CD4-positive, alpha-beta T cell treated with Interleukin-15 for 4 hours (primary cell): ENCODE measurements around the gene KRTAP20-3.

ENCODE experiments used
- DNase-seq: peaks from one replicate; pipeline ENCODE4 v3.0.0-alpha.2; 2020; ENCODE audit warnings: low spot score

KRTAP20-3 gene

GRCh38 chr21:30642564-30642963 is at the start of gene KRTAP20-3:
Gene KRTAP20-3, plus strand, starts transcription at chr21:30642864.
- DNase-seq: no peak

DNA sequence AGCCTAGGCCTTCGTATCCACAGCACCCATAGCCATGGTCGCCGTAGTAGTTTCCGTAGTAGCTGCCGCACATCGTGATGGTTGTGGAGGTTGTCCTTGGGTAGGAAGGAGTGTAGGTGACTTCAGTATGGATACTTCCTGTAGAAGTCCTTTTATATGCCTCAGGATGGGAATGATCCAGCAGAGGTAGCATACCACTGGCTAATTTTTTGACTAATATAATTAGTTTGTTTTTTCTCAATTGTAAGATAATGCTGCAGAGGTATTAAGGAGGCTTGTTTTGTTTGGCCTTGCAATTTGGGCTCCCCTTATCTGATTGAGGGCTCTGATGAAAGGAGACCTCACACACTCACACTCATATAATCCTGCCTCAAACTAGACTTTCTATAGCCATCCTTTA is 43.9 kb upstream of the KRTAP20-3 start, which contains the start of gene KRTAP6-2:
Gene KRTAP6-2, minus strand, starts transcription at position 101 of the 400 bp plus-strand sequence. Its CDS starts 28 bp downstream, at position 73.
- no peak for DNase-seq

DNA sequence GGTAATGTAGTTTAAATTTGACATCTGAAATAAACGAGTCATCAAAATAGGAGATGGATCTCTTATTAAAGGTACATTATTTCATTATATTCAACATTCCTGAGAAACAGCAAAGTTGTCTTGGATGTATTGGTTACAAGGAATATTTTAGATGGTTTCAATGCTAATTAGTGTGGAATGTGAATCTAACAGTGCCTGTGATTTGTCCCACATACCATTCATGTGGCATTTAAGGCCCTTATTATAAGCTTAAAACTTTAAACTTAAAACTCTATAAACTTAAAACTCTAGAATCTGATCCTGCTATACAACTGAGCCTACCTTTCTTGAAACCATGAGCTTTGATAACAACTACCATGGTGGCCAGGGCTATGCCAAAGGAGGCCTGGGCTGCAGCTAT is 41.9 kb upstream of the KRTAP20-3 start, which contains the start of gene KRTAP22-1:
Gene KRTAP22-1, plus strand, starts transcription at position 301 of the 400 bp plus-strand sequence.
- DNase-seq: no peak

DNA sequence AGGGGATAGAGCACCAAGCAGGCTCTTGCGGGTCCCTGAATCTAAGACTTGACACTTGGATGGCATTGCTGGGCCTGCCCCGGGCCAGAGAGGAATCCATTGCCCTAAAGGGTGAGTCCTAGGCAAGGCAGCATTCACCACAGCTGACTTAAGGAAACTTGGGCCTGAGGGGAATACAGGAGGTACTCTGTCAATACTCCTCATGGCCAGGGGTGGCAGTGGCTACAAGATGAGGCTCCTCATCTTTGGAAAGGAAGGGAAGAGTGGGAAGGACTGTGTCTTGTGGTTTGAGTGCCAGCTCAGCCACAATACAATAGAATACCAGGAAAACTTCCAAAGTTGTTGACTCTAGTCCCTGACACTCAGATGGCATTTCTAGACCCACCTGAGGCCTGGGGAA is 36.7 kb upstream of the KRTAP20-3 start:
- DNase-seq: no peak

DNA sequence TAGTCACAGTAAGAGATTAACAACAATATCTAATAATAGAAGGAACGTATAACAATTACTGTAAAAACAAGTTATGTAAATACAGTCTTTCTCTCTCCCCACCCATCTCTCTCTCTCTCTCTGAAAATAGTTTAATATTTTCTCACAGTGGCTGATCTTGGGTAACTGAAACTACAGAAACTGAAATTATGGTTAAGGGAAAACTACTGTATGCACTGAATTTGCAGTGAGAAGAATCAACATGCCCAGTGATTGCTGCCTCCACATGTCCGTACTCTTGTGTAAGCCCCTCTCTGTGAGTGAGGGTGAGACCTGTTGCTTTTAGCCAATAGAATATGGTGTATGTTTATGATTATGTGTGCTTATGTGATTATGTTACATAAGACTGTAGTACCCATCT is 30.5 kb upstream of the KRTAP20-3 start:
- DNase-seq: no peak

DNA sequence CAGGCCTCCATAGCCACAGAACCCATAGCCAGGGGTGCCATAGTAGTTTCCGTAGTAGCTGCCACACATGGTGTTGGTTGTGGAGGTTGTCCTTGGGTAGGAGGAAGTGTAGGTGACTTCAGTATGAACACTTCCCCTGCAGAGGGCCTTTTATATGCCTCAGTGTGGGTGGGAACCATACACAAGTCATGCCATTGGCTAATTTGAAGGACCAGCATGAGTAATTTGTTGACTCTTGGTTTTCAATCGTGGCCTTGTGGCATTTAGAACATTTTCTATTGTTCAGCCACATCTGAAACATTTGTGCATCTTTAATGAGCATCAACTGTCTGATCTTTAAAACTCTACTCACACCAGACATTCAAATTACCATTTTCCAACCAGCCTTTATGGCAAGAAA is 28.8 kb upstream of the KRTAP20-3 start, which contains the start of gene KRTAP6-1:
Gene KRTAP6-1, minus strand, starts transcription at position 95 of the 400 bp plus-strand sequence. Its CDS starts 26 bp downstream, at position 69.
- no peak for DNase-seq

- no peak for DNase-seq
Observed at GRCh38 chr21:30615199-30615598, 27.5 kb upstream of the KRTAP20-3 start.

- no peak for DNase-seq
Observed at GRCh38 chr21:30616125-30616524, 26.5 kb upstream of the KRTAP20-3 start, which contains the start of gene KRTAP20-1. Gene KRTAP20-1, plus strand, starts transcription at chr21:30616425. Its CDS starts 30 bp downstream, at chr21:30616455.

DNA sequence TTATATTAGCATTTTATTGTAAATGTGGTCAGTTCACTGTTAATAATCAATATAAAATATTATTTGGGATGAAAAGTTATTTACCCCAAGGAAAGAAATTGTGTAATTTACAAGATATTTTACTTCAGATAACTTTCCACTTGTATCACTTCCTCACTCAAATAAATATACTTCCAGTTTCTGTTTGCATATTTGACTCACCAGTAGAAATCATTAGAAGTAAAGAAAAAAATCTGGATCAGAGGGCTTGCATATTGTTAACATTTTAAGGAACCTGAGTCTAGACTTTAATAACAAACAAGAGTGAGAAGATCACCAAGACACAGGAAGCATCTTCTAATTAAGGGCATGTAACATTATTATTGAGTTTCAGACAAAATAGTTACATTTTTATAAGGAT is 22.6 kb upstream of the KRTAP20-3 start:
- no peak for DNase-seq

DNA sequence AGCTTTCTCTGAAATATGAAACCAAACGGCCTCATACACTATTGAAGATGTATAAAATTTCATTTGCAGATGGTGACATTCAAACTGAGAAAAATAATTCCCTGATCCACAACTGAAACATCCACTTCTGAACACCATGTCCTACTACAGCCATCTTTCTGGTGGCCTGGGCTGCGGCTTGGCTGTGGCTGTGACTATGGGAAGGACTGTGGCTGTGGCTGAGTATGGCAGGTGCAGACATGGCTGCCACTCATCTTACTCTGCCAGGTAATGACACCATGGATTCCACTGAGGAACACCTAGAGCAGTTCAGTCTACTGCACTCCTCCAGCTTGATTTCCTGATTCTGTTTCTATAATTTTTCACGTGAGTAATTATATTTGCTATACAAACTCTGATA is 22.1 kb upstream of the KRTAP20-3 start, which contains the start of gene KRTAP20-4:
Gene KRTAP20-4, plus strand, starts transcription at position 106 of the 400 bp plus-strand sequence.
- no peak for DNase-seq

GRCh38 chr21:30623362-30623761 is 19.3 kb upstream of the KRTAP20-3 start:
- DNase-seq: no peak

DNA sequence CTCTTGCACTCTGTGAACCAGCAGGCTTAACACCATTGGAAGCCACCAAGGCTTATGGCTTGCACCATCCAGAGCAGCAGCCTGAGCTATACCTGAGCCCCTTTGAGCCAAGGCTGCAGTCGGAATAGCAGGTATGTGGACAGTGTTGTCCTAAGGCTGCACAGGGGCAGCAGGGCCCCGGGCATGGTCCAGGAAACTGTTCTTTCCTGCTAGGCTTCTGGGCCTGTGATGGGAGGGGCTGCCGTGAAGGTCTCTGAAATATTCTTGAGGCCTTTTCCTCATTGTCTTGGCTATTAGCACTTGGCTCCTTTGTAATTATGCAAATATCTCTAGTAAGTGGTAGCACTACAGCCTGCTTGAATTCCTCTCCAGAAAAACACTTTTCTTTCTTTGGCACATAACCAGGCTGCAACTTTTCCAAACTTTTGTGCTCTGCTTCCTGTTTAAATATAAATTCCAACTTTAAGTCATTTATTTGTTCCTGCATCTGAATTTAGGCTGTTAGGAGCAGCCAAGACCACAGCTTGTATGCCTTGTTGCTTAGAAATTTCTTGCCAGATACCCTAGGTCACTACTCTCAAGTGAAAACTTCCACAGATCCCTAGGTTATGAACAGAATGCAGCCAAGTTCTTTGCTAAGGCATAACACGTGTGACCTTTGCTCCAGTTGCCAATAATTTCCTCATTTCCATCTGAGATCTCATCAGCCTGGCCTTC is 17.1 kb upstream of the KRTAP20-3 start:
- no peak for DNase-seq

- no peak for DNase-seq
Observed at GRCh38 chr21:30628109-30628508, 14.6 kb upstream of the KRTAP20-3 start.

- DNase-seq: no peak
Observed at GRCh38 chr21:30629200-30629599, 13.5 kb upstream of the KRTAP20-3 start.

- no peak for DNase-seq
Observed at GRCh38 chr21:30634906-30635305, 7.8 kb upstream of the KRTAP20-3 start, which contains the start of gene KRTAP20-2. Gene KRTAP20-2, plus strand, starts transcription at chr21:30635206. Its CDS starts 58 bp downstream, at chr21:30635264.

DNA sequence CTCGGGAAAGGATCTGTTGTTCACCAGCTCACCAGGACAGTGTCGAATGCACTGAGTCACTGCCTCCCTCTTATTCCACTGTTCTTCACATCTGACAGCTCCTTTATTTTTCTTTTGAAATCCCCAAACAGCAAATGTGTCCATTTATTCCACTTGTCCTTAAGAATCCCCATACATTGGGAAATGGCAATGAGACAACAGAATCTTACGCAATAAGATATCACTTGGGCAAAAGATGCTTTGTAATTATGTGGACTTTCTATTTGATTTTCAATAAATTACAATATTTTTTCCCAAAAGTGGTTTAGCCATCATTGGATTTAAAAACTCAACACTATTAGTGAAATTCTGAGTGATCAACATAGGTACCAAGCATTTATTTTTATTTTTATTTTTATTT is 4.0 kb upstream of the KRTAP20-3 start:
- DNase-seq: no peak

GRCh38 chr21:30646904-30647414 is 4.3 kb downstream of the KRTAP20-3 start:
- DNase-seq: no peak

DNA sequence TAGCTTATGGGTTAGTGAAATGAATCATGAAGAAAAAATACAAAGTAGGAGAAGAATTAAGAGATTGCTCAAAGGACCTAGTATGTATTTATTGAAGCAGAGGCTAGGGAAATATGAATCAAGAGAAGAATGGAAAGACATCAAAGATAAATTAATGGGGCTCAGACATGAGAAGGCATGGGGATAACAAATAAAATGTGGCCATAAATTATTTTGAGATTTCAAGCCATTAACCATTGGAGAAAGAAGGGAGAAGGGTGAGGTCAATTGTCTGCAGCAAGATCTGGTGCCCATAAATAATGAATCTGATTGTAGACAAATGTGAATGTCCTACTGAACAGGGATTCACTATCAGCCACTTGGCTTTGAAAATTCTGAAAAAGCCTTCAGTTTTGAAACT is 10.2 kb downstream of the KRTAP20-3 start:
- no peak for DNase-seq

- no peak for DNase-seq
Observed at GRCh38 chr21:30668776-30669175, 26.1 kb downstream of the KRTAP20-3 start.

DNA sequence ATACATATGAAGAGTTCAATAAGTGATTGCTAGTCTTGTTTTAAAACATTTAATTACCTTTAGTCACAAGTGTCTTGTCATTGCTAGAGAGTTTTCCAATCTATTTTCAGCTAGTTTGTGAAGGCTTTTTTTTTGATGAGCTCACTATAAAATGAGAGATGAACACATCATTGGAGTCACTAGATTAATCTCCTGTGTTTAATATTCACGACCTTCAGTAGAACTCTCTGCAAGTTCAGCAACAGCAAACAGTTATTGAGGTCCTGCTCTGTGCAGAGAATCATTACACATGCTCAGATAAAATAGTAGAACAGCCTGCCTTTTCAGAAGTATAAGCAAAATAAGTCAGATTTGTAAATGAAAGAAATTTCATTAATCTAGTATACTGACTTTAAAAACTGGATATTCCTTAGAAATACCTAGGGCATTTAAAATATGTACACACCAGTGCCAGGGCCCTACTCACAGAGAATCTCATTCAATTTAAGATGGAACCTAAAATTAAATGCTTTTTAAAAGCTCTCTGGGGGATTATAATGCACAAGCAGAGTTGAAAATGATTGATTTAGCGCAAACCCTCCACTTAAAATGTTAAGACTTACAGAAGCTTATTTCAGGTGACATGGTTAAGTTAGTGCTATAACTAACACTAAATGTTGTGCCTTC is 30.5 kb downstream of the KRTAP20-3 start:
- DNase-seq: no peak

- DNase-seq: no peak
Observed at GRCh38 chr21:30674312-30674711, 31.6 kb downstream of the KRTAP20-3 start.

DNA sequence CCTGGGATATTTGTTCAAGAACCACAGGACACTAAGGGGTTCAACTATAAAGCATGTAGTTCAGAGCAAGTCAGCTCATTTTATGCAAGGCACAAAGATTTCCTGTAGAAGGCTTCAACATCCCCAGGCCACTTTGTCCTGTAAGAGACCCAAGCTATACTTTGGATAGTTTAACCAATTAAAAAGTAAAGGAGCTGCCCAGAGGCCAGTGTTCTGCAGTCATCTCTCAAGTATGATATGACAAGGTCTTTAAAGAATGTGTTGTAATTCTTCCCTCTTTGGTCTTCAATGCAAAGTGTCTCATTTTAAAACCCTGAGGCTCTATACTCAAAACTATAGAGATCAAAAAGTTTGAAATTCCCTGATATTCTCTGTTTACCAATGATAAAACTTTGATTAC is 34.1 kb downstream of the KRTAP20-3 start:
- no peak for DNase-seq

DNA sequence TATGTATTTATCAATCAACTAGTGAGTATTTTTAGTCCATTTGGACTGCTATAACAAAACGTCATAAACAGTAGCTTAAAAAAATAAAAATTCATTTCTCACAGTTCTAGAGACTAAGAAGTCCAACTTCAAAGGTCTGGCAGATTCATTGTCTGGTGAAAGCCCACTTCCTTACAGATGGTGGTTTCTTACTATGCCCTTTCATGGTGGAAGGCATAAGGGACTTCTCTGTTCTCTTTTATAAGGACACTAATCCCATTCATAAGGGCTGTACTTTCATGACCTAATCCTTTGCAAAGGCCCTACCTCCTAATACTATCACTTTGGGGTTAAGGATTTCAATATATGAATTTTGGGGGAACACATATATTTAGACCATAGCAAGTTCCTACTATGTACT is 37.9 kb downstream of the KRTAP20-3 start:
- DNase-seq: no peak
